ENCODE measurements around the gene TNPO1. TPM values are rescaled to one million over a fixed set of nuclear protein-coding genes. Genes with fewer than 3 reads are reported as not detected.

The TNPO1 gene
- total RNA-seq, 2 experiments from 2014 or later: 69.6 to 74.7 TPM

GRCh38 chr5:72943307-72943706, 126.8 kb downstream of the TNPO1 start:
- peaks cover 0 to 3% of the 10 kb centered on the region in 2 experiments for H3K27me3 ChIP-seq (ENCODE audit: control insufficient read depth in 1 of 2, insufficient read depth in 2 of 2, low read length in 2 of 2)
- Mint-ChIP-seq H3K4me1 (ENCODE audit: low read depth) (no peaks in the 10 kb centered on the region), H3K27ac (no peak overlapping the region), H3K4me3 (no peak overlapping the region), H3K36me3 (ENCODE audit: low read depth) (no peaks in the 10 kb centered on the region), H3K27me3 (peaks cover 24% of the 10 kb centered on the region), H3K9me3 (no peaks in the 10 kb centered on the region)
- H3K4me3 ChIP-seq (ENCODE audit: low read length): no peak overlapping the region
- H3K36me3 ChIP-seq (ENCODE audit: insufficient read depth, low read length): no peaks in the 10 kb centered on the region
- no peak overlapping the region for H3K27ac ChIP-seq (ENCODE audit: low read depth in 1 of 2, low read length in 2 of 2)
- intact Hi-C loops (cut with DNase I, micrococcal nuclease): no loop called here
- no peak for TF ChIP-seq CTCF (IDR thresholded peaks at IDR 0.05)
- CTCF ChIA-PET: interaction anchor here (1.5 kb wide), 1 partner anchor 13 kb away, joined by 3 read pairs; no protein-coding TSS in a partner anchor
- no peaks in the 10 kb centered on the region for H3K9me3 ChIP-seq (ENCODE audit: control insufficient read depth in 1 of 2, insufficient read depth in 1 of 2, low read length in 2 of 2)
- ATAC-seq (ENCODE audit: poor library complexity) (no peak), DNase-seq (no peak)
- H3K4me1 ChIP-seq (ENCODE audit: insufficient read depth, low read length): no peaks in the 10 kb centered on the region
- POLR2A ChIA-PET: no interaction called here

GRCh38 chr5:72947498-72947897, 131.0 kb downstream of the TNPO1 start:
- Mint-ChIP-seq H3K36me3 (ENCODE audit: low read depth) (no peaks in the 10 kb centered on the region), H3K4me3 (no peak overlapping the region), H3K27ac (no peak overlapping the region), H3K4me1 (ENCODE audit: low read depth) (no peaks in the 10 kb centered on the region), H3K27me3 (peaks cover 35% of the 10 kb centered on the region), H3K9me3 (no peaks in the 10 kb centered on the region)
- ChIA-PET CTCF (no interaction called here), POLR2A (no interaction called here)
- ATAC-seq (ENCODE audit: poor library complexity) (no peak), DNase-seq (no peak)
- no peak overlapping the region for H3K4me3 ChIP-seq (ENCODE audit: low read length)
- no peaks in the 10 kb centered on the region for H3K36me3 ChIP-seq (ENCODE audit: insufficient read depth, low read length)
- no peaks in the 10 kb centered on the region for H3K27me3 ChIP-seq (ENCODE audit: control insufficient read depth in 1 of 2, insufficient read depth in 2 of 2, low read length in 2 of 2)
- intact Hi-C loops (cut with DNase I, micrococcal nuclease): no loop called here
- H3K9me3 ChIP-seq (ENCODE audit: control insufficient read depth in 1 of 2, insufficient read depth in 1 of 2, low read length in 2 of 2): no peaks in the 10 kb centered on the region
- no peak for TF ChIP-seq CTCF (IDR thresholded peaks at IDR 0.05)
- no peaks in the 10 kb centered on the region for H3K4me1 ChIP-seq (ENCODE audit: insufficient read depth, low read length)
- no peak overlapping the region for H3K27ac ChIP-seq (ENCODE audit: low read depth in 1 of 2, low read length in 2 of 2)

- TF ChIP-seq CTCF (IDR thresholded peaks at IDR 0.05): no peak
- Histone ChIP-seq H3K27ac (ENCODE audit: low read depth in 1 of 2, low read length in 2 of 2) (no peak overlapping the region), H3K4me1 (ENCODE audit: insufficient read depth, low read length) (no peaks in the 10 kb centered on the region), H3K36me3 (ENCODE audit: insufficient read depth, low read length) (no peaks in the 10 kb centered on the region), H3K9me3 (ENCODE audit: control insufficient read depth in 1 of 2, insufficient read depth in 1 of 2, low read length in 2 of 2) (no peaks in the 10 kb centered on the region), H3K4me3 (ENCODE audit: low read length) (no peak overlapping the region), H3K27me3 (ENCODE audit: control insufficient read depth in 1 of 2, insufficient read depth in 2 of 2, low read length in 2 of 2) (peaks cover 0 to 2% of the 10 kb centered on the region in 2 experiments)
- DNase-seq: no peak
- ChIA-PET CTCF (interaction anchor here (1.0 kb wide), 1 partner anchor 11 kb away, joined by 3 read pairs; no protein-coding TSS in a partner anchor), POLR2A (no interaction called here)
- Mint-ChIP-seq H3K27me3 (peaks cover 48% of the 10 kb centered on the region), H3K4me1 (ENCODE audit: low read depth) (no peaks in the 10 kb centered on the region), H3K27ac (no peak overlapping the region), H3K36me3 (ENCODE audit: low read depth) (no peaks in the 10 kb centered on the region), H3K4me3 (no peak overlapping the region), H3K9me3 (no peaks in the 10 kb centered on the region)
- ATAC-seq (ENCODE audit: poor library complexity): no peak
- intact Hi-C loops (cut with DNase I, micrococcal nuclease): no loop called here
Observed at GRCh38 chr5:72949481-72949880, 133.0 kb downstream of the TNPO1 start.

Measured in CD4-positive, alpha-beta T cell (primary cell).